Fibroblast of skin of back (primary cell): ENCODE measurements around the gene NAB1.
A peak's percentile ranks its signal among the peaks of the same experiment; 100 is the strongest.

ENCODE experiments used
- DNase-seq: peaks from one replicate; pipeline ENCODE4 v3.0.0-alpha.2; 2013

NAB1 gene

DNA sequence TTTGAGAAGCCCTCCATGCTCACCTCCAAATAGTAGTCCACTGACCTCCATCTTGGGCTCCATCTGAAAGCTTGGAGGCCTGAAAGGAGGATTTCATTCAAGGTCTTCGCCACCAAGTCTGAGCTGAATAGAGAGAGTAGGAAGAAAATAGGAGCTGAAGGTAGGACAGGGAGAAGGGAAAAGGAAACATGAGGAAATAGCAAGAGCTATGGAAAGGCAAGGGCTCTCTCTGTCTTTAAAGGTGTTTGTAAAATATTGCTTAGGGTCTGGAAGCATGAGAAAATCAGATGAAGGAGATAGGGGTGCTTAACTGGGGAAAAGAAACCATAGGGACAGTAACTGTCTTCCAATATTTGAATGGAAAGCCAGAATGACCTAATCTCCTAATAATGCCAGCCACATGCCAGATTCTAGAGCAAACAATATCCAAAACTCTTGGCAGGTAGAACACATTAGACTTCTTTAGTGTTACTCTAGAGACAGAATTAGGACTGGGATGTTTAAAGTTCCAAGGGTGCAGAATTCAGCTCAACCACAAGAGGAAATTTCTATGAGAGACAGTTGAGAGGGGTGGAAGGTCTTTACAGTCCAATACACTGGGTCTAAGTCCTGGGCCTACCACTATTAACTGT, 67.4 kb downstream of the NAB1 start:
- DNase-seq, result no peak

DNA sequence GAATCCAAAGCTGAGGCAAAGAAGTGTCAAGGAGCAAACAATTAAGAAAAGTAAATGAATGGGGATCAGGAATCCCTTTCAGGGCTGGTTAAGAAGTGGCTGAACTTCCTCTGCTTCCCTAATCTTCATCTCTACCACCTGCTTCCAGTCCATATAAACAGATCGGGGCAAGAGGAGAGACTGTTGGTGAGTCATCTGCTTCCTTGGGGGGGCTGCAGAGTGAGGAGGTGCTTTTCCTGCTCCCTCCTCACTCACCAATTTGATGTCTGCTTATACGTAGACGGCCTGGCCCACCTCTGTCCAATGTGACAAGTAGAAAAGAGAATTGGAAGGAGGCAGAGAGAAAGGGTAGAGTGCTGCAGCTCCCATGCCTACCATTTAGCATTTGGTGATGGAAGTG, 68.4 kb downstream of the NAB1 start:
- DNase-seq, result no peak

DNA sequence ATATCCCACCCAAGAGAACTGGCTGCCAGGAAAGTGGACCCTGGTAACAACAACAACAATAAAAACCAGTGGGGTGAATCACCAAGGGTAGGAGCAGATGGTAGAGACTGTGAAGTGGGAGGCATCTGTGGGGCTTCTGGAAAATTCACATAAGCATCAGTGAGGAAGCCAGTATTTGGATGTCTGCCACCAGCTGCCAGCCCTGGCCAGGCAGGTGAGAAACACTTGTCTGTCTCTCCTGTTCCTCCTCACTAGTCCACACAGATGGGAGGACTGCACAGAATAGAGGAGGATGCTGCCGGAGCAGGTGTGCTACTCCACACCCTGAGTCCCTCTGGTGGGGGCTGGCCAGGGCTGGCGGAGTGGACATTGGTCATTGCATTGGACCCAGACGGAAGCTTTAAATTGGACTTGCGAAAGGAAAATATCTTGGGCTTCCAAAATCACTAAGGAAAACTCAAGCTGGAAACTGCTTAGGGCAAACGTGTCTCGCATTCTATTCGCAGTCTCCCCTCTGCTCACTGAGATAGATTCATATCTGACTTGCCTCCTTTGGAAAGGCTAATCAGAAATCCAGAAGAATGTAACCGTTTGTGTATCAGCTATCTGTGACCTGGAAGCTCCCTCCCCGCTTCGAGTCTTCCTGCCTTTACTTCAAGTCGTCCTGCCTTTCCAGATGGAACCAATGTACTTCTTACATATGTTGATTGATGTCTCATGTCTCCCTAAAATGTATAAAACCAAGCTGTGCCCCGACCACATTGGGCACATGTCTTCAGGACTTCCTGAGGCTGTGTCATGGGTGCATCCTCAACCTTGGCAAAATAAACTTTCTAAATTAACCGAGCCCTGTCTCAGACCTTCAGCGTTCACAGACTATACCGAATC, 69.1 kb downstream of the NAB1 start:
- DNase-seq, result no peak

DNA sequence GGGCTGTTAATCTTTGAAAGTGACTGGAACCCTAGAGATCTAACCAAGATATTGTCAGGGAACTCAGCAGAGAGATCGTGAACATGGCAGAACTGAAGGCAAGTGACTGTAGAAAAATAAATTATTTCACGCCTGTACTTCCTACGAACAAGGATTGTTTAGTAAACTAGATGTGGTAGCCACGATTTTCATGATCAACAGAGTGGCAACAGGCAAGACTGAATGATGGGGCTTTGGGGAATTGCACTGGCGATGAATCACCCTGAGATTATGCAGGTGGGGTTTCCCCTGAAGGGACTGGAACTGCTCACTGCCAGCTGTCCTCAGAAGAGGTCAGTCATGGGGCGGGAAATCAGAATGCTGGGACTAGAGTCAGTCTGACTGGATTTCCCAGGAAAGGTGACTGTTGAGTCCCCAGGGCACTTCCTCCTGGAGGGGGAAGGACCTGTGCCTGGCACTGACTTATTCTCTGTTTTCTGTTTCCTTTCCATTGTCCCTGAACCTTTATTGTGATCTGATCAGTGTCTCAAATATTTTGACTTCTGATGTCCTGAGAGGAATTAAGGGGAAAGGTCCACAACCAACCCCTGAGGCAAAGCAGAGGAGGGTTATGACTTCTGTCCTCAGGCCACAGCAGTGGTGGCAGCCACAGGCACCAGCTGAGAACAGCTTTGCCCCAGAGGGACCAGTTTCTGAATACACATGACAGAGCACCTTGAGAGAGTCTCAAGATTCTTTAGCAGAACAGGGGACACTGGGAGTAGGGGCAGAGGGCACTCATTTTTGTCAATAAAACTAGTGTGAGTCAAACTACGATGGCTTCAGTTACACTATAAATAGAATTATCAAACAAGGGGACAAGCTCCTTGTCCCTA, 70.0 kb downstream of the NAB1 start:
- DNase-seq, result peak; percentile 72

DNA sequence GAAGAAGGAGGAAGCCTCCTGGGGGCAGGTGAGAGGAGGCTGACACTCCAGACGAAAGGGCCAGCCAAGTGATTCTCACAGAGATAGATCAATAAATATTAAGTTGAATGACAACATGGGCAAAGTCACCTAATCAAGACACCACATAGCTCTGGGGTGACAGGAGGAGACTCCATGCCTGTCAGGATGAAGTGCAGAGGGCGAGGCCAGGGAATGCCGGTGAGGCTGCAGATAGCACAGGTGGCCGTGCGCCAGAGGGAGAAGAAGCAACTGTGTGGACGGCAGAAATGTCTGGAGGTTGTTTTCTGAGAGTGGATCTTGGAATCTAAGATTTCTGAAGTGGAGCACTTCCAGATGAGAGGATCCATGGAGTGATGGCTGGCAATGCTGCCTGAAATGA, 71.4 kb downstream of the NAB1 start:
- no peak for DNase-seq

DNA sequence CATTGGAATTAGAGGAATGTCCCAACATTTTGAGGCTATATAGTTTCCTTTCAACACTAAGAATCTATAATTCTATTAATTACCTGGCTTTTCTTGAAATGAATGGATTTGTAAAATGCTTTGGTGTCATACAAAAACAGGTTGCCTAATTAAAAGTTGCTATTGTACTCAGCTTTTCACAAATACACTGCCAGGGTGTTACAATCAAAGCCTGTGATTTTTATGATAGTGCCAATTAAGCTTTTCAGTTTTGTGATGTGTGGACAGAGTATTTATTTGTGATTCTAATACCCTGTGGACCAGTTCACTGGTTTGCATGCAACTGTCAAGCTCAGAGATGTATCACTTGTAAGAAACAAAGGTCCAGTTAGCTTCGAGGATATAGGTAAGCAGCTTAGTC, 71.8 kb downstream of the NAB1 start:
- no peak for DNase-seq

DNA sequence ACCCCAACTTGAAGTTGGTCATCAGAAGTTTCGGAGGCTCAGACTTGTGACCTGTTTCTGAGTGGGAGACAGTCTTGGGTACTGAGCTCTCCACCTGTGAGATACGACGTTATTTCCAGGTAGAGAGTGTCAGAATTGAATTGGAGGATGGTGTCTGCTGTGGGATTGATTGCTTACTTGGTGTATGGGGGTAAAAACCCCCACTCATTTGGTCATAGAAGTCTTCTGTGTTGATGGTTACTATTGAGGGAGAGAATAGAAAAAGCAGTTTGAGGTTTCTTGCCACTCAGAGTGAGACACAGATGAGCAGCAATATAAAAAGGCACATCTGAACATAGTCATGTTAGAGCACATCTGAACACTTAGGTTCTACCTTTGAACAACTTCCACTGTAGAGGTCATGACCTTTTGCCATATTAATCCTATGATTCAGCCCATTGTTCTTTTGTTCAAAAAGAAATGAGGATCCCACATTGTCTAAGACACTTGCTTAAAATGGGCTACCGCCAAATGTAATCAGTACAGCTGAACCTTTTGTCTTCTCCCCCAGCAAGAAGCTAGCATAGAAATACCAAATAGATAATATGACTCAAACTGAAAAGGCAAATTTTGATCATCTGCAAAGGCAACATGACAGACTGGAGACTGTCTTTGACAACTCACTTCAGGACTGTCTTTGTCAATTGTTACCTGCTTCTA, 73.3 kb downstream of the NAB1 start:
- DNase-seq, result no peak

DNA sequence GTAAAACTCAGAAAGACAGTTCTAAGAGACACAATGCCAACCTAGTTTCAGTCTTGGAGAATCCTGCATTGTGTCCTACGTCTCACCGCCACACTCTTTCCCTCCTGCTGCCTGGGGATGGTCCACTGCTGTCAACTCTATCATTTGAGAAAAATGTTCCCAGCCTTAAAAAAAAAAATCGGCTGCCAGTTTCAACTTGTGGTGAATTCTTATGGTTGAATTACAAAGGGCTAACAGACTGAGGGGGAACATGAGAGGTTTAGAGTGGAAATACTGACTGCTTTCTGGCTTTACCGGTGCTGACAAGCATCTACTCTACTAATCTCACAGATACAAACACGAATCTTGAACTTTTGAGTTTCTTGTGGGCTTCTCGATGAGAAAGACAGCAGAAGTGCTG, 74.0 kb downstream of the NAB1 start:
- DNase-seq, result no peak

DNA sequence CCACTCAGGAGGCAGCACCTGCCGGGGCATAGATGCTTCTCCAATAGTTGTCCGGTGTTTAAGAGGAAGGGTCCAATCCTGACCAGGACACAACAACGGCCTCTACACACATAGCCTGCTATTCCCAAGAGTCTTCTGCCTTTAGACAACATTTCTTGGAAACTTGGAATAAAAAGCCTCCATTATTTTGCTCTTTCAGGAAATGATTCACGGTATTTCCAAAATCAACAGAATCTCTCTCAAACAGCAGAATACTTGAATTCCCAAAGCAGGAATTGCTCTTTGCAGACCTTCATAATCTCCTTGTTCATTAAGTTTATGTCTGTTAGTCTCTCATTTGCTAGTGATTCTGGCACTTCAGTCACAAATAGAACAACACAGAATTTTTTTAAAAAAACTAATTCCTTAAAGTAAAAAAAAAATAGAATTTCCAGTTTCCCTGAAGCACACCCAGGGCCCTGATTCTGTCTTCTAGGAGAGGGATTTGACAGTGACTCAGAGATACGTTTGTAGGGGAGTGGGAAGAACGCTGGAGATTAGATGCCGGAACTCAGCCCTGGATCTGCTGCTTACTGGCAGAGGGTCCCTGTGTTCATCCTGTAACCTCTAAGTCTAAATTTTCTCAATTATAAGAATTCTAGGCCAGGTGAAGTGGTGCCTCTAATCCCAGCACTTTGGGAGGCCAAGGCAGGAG, 74.7 kb downstream of the NAB1 start:
- DNase-seq, result peak; percentile 21

DNA sequence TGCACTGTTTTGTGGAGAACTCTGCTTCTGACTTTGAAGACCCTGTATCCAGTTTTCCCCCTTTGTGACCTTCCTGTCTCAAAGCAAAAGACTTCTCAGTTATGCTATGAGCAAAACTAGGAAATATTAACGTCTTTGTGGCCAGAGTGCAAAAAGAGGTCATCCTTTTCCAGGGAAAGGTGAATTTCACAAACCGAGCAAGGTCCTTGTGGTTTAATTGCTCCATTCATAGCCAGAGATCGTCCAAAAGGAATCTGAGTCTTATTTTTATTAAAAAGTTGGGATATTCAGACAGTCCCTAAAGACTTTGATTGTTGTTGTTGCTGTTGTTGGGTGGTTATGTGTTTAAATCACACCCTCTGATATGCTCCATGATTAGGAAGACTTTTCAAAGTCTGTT, 77.4 kb downstream of the NAB1 start:
- no peak for DNase-seq

DNA sequence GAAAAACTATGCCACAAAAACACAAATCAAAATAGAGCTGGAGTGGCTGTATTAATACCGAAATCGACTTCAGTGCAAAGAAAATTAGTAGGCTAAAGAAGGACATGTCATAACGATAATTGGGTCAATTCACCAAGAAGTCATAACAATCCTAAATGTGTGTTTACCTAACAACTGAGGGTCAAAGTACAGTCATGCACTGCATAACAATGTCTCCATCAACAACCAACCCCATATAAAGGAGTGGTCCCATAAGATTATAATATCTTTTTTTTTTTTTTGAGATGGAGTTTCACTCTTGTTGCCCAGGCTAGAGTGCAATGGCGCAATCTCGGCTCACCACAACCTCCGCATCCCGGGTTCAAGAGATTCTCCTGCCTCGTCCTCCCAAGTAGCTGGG, 87.5 kb downstream of the NAB1 start:
- no peak for DNase-seq

DNA sequence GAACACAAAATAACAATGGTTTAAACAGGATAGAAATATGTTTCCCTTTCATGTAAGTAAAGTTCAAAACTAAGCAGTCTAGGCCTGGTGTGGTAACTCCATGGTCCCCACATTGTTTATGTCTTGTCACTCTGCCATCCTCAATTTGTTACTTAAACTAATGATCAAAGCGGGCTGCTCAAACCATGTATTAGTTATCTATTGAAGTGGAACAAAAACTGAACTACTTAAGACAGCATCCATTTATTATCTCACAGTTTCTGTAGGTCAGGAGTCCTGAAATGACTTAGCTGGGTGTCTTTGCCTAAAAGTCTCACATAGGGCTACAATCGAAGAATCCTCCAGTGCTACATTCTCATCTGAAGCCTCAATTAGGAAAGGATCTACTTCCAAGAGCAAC, 91.6 kb downstream of the NAB1 start:
- no peak for DNase-seq
